Skin epidermis (tissue), 12 donors: ENCODE results near the gene LSR.

ENCODE experiments used
- H3K27ac ChIP-seq, 21 experiments: fragments of 200-600 bp; sonication (generic) in 11 of 21; one replicate each; pipeline ENCODE4 v1.5.0; 2020; ENCODE audit warnings: mild to moderate bottlenecking in 3 of 21, inconsistent platforms in 2 of 21, moderate library complexity in 2 of 21
- H3K4me3 ChIP-seq, 7 experiments: fragments of 200-600 bp; sonication (generic) in 2 of 7; one replicate each; pipeline ENCODE4 v1.5.0; 2020; ENCODE audit warnings: inconsistent platforms in 2 of 7, mild to moderate bottlenecking in 2 of 7, moderate library complexity in 1 of 7

LSR gene, protein sequence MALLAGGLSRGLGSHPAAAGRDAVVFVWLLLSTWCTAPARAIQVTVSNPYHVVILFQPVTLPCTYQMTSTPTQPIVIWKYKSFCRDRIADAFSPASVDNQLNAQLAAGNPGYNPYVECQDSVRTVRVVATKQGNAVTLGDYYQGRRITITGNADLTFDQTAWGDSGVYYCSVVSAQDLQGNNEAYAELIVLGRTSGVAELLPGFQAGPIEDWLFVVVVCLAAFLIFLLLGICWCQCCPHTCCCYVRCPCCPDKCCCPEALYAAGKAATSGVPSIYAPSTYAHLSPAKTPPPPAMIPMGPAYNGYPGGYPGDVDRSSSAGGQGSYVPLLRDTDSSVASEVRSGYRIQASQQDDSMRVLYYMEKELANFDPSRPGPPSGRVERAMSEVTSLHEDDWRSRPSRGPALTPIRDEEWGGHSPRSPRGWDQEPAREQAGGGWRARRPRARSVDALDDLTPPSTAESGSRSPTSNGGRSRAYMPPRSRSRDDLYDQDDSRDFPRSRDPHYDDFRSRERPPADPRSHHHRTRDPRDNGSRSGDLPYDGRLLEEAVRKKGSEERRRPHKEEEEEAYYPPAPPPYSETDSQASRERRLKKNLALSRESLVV

DNA sequence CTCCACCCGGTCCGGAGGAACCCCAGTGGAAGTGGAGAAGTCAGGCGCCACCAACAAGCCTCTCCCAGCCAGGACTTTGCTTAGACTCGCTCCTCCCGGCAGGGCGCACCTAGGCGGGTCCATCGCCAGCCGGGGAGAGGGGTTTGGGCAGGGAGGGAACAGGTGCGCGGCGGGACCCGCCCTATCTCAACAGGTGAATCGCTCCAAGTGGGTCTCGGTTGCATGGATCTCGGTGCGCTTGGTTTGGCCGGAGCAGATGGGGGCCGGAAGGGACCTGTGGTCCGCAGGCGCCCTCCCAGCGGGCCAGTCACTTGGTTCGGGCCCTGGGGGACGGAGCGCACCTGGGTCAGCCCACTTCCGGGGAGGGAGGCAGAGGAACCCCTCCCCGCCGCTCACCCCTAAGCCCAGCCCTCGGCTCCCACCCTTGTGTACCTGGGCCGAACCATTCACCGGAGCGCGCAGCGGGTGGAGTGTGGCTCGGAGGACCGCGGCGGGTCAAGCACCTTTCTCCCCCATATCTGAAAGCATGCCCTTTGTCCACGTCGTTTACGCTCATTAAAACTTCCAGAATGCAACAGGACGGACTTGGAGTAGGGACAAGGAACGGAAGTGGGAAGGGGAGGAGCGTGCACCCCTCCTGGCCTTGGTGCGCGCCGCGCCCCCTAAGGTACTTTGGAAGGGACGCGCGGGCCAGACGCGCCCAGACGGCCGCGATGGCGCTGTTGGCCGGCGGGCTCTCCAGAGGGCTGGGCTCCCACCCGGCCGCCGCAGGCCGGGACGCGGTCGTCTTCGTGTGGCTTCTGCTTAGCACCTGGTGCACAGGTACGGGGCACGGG, at the start of gene LSR:
Gene LSR (plus strand): TSS at position 693 of the 836 bp plus-strand sequence. CDS start 21 bp downstream, at position 714.
- Histone ChIP-seq H3K27ac (peak within 1 kb of the TSS; percentile 77 to 97 (median 90)), H3K4me3 (peak within 1 kb of the TSS; percentile 43 to 87 (median 71))

GRCh38 chr19:35199481-35199880, 49.3 kb upstream of the LSR start:
- H3K4me3 ChIP-seq: no peak overlapping the region
- H3K27ac ChIP-seq: no peak overlapping the region

DNA sequence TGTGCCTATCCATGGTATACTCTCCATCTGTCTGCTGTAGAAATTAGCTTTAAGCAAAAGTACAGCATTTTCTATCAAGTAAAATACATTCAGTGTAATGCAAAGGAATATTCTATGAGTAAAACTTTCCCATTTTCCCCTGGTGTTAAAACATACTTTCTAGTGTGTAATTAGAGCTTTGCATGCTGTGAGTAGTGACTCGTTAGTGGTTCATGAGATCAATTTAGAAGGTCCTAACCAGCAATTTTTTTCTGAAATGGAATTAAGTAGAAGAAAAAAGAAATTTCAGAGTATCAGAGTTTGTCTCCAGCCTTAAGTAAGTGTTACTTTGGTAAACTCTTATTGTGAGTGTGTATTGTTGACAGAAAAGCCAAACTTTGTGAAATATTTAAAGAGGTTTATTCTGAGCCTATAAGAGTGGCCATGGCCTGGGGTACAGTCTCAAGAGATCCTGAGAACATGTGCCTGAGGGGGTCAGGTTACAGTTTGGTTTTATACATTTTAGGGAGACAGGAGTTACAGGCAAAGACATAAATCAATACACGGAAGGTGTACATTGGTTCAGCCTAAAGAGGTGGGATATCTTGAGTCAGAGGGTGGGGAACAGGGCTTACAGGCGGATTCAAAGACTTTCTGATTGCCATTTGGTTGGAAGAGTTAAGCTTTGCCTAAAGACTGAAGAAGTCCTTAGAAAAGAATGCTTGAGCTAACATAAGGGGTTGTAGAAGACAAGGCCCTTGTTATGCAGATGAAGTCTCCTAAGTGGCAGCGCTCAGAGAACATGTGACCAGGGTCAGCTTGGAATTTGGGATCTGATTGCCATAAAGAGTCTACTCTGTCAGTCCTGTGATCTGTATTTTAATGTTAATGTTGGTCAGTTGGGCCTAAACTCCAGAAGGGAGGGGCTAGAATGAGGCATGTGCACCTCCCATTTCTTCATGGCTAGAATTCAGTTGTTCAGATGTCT, 45.8 kb upstream of the LSR start:
- Histone ChIP-seq H3K4me3 (no peak overlapping the region), H3K27ac (peak overlapping the region in 2 of 21 experiments; percentile 8 to 87)

DNA sequence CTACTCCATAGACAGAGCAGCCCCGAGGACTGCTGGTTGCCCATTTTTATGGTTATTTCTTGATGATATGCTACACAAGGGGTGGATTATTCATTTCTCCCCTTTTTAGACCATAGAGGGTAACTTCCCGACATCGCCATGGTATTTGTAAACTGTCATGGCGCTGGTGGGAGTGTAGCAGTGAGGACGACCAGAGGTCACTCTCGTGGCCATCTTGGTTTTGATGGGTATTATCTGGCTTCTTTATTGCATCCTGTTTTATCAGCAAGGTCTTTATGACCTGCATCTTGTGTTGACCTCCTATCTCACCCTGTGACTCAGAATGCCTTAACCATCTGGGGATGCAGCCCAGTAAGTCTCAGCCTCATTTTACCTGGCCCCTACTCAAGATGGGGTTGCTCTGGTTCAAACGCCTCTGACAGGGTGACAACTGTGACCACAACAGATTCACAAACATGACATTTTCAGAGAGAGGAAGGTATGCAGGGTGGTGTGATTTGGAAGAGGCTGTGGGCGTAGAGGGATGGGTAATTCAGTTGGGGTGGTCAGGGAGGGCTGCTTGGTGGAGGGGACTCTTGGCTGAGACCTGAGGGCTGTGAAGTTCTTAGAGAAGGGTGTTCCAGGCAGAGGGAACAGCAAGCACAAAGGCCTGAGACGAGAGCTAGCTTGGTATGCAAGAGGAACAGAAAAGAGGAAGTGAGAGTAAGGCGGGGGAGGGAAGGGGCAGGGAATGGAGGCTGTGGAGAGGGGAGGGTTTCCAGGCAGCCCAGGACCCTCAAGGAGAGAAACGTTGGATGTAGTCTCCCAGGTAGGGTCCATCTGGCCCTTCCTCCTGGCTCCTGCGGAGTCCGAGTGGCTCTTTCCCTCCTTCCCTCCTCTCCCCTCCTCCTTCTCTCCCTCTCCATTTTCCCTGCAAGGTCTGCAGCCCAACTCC, 43.7 kb upstream of the LSR start:
- peak overlapping the region in 12 of 21 experiments; percentile 7 to 87 (median 46) for H3K27ac ChIP-seq

GRCh38 chr19:35205733-35206323, 43.0 kb upstream of the LSR start:
- H3K27ac ChIP-seq: peak overlapping the region in 12 of 21 experiments; percentile 17 to 87 (median 46)

More for the DNA sequence above, 43.7 kb upstream of the LSR start:
- no peak overlapping the region for H3K4me3 ChIP-seq

DNA sequence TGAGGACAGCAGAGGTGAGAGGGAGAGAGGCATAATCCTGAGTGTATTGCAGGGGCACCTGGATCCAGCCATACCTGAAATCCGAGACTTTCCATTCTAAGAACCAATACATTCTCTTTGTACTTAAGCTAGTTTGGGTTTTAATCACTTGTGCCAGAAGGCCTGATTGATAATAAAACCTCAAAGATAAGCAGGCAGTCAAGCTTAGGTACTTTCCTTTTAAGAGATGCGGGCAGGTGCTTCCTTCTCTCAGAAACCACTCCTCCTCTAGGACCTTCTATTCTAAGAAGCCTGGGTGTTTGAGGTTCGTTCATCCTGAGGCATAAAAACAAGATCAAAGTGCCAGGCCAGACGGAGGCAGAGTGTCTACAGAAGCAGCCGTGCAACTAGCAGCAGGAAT, 42.4 kb upstream of the LSR start:
- H3K27ac ChIP-seq: peak overlapping the region in 11 of 21 experiments; percentile 42 to 87 (median 69)
- no peak overlapping the region for H3K4me3 ChIP-seq

More at GRCh38 chr19:35205733-35206323, 43.0 kb upstream of the LSR start:
- no peak overlapping the region for H3K4me3 ChIP-seq

GRCh38 chr19:35206855-35207254, 41.9 kb upstream of the LSR start:
- Histone ChIP-seq H3K4me3 (no peak overlapping the region), H3K27ac (peak overlapping the region in 13 of 21 experiments; percentile 12 to 87 (median 60))

GRCh38 chr19:35207391-35207871, 41.4 kb upstream of the LSR start:
- H3K27ac ChIP-seq: peak overlapping the region in 12 of 21 experiments; percentile 12 to 87 (median 64)

DNA sequence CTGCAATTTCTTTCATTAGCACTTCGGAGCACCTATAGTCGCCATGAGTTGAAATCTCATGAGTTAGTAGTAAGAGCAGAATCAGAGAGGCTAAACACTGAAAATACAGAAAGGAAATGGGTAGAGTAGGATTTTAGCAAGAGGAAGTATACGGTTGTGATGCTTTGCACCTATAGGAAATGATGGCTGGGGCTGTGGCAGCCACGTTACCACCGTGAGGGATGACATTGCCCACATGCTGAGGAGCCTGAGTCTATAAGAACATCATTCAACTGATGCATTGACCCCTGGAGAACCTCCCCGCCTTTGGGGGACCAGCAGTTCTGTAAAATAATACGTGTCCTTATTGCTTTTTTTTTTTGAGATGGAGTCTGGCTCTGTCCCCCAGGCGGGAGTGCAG, 40.7 kb upstream of the LSR start:
- Histone ChIP-seq H3K4me3 (no peak overlapping the region), H3K27ac (peak overlapping the region in 3 of 21 experiments; percentile 55 to 87 (median 82))

More at GRCh38 chr19:35207391-35207871, 41.4 kb upstream of the LSR start:
- H3K4me3 ChIP-seq: no peak overlapping the region

GRCh38 chr19:35209646-35210045, 39.2 kb upstream of the LSR start:
- Histone ChIP-seq H3K4me3 (no peak overlapping the region), H3K27ac (peak overlapping the region in 4 of 21 experiments; percentile 2 to 89 (median 56))

- peak overlapping the region in 20 of 21 experiments; percentile 15 to 94 (median 76) for H3K27ac ChIP-seq
- H3K4me3 ChIP-seq: no peak overlapping the region
Measured at GRCh38 chr19:35211545-35212230, 37.1 kb upstream of the LSR start.

GRCh38 chr19:35212241-35212640, 36.6 kb upstream of the LSR start:
- peak overlapping the region in 20 of 21 experiments; percentile 15 to 94 (median 76) for H3K27ac ChIP-seq
- H3K4me3 ChIP-seq: no peak overlapping the region

- H3K27ac ChIP-seq: peak overlapping the region in 20 of 21 experiments; percentile 16 to 94 (median 76)
Measured at GRCh38 chr19:35213663-35214632, 34.9 kb upstream of the LSR start.

DNA sequence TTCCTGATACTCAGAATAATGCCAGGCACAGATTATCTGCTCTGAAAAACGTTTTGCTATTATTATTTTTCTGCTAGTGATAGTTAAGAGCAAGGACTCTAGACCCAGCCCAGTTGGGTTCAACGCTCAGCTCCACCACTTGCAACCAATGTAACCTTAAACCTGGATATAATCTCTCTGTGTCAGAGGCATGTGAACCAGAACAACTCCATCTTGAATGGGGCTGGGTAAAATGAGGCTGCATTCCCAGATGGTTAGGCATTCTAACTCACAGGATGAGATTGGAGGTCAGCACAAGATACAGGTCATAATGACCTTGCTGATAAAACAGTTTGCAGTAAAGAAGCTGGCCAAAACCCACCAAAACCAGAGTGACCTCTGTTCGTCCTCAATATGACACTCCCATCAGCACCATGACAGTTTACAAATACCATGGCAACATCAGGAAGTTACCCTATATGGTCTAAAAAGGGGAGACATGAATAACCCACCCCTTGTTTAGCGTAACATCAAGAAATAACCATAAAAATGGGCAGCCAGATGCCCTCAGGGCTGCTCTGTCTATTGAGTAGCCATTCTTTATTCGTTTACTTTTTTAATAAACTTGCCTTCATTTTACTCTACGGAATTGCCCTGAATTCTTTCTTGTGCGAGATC, 33.9 kb upstream of the LSR start:
- H3K27ac ChIP-seq: peak overlapping the region in 8 of 21 experiments; percentile 16 to 94 (median 88)
- H3K4me3 ChIP-seq: no peak overlapping the region

More at GRCh38 chr19:35213663-35214632, 34.9 kb upstream of the LSR start:
- no peak overlapping the region for H3K4me3 ChIP-seq
